Stimulated activated CD4-positive, alpha-beta T cell treated with anti-CD3 and anti-CD28 coated beads, Interleukin-2, amount 100 ng/mL, for 48 hours (primary cell): Measurements from ENCODE around the gene KCNMB2.

Experiments used
- DNase-seq, 2 donors: peaks; one replicate each; pipeline ENCODE4 v3.0.0-alpha.2; 2020

Gene KCNMB2

DNA sequence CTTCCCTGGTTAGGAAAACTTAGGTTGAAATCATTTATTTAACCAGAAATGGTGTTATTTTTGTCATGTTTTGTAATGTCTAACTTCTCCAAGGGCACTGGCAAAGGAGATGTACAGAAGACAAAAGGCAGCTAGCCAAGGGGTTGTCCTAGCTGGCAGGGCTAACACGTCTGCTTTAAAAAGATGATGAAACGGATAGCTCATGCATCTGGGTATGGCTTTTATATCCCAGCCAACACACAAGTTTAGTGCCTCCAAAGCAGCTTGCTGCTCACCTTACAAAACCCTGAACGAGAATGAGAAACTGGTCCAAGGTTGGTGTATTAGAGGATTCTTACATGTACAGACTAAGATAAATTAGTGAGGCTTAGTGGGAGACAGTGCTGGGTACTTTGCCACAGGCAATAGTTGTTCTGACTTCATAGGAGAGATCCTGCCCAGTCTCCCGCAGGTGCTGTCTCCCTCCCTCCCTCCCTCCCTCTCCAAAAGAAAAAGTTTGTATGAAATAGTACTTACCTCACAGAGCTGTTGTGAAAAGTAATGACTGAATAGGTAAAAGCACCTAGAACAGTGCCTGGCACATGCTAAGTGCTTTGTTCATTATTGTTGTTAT is 47.8 kb downstream of the KCNMB2 start:
- DNase-seq = no peak

- DNase-seq = no peak
Observed at GRCh38 chr3:178584722-178585380, 48.6 kb downstream of the KCNMB2 start.

GRCh38 chr3:178585454-178585853 is 49.2 kb downstream of the KCNMB2 start:
- DNase-seq = no peak

- DNase-seq = no peak
Observed at GRCh38 chr3:178586076-178586475, 49.8 kb downstream of the KCNMB2 start.

DNA sequence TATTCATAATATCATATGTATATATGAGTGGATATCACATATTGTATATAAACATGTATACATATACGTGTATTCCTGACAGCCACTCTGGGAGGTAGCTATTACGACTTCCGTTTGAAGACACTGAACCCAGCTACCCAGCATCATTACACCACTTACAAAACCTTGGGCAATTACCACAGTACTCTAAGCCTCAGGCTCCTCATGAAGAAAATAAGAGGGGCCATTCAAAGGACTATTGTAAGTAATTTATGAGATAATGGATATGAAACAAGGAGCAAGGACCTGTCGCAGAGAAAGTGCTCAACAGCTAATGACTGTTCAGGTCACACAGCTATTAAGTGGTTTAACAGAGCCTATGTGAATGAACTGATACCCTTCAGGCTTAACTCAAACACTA is 52.4 kb downstream of the KCNMB2 start:
- no peak for DNase-seq

DNA sequence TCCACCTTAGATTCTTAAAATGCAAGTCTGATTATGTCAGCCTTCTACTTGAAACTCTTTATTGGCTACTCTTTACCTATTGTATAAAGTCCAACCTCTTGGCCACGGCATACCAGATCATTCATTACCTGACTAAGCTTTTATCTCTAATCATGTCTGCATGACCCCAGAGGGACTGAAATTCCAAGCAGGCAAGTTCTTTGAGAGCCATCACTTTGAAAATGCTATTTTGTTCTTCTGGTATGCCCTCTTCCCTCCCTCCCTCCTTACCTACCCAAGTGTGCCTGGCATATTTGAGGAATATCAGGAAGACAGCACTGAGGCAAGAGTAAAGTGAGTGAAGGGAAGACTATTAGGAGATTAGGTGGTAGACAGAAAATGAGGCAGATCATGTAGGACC is 57.5 kb downstream of the KCNMB2 start:
- DNase-seq = no peak

- no peak for DNase-seq
Observed at GRCh38 chr3:178597371-178597770, 61.1 kb downstream of the KCNMB2 start.

DNA sequence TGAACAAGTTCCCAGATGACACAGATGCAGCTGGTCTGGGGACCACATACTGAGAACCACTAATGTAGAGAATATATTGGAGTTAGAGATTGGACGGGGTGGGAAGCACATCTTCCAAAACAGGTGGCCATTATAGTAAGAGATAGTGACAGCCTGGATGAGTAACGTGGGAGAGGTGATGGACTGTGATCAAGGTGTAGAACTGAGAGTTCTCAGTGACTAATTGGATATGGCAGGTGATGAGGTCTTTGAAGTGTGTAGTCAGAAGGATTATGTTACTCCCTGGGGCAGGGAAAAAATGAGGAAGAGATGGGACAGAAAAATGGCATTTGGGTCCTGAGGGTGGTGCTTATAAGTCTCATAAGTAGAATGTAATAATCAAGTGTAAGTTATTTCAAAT is 66.6 kb downstream of the KCNMB2 start:
- no peak for DNase-seq

GRCh38 chr3:178603735-178604134 is 67.5 kb downstream of the KCNMB2 start:
- DNase-seq = no peak

DNA sequence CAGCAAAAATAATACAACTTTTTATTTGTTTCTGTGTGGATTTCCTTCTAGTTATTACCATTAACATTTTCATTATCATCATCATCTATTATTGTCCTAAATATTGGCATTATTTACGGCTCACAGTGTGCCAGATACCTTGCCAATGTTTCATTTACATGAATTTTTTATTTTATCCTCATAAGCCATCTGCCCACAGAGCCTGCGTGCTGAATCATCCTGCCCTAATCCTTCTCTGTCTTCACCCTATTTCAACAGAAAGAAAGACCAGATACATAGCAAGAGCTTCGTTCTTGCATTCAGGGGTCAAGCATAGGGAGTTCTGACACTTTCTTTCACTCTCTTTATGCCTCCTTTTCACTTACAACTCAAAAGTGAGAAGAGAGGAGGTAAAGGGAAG is 82.0 kb downstream of the KCNMB2 start:
- no peak for DNase-seq

- no peak for DNase-seq
Observed at GRCh38 chr3:178618896-178619295, 82.7 kb downstream of the KCNMB2 start.

DNA sequence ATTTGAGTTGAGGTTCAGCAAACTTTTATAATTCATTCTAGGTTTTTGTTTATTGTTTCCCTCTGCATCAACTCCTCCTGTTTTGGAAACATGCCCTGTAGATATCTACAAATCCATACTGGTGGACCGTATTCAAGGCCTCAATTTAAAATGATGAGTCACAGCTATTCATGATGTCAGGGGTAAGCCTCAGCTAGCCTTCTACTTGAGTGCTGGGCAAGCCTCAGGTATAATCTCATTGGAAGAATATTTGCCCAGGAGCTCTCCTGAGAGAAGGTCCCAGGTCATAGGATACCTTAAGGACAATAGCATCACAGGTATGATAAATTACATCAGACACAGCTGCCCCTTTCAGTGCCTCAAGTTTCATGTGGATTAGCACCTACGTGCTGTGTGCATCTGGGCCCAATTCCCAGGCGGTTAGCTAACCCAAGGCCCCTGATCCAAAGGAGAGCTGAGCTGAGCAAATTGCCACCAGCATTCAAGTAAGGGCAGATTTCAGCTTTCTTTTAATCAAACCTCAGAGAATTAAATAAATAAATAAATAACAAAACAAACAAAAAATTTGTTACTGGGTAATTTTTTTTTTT is 87.5 kb downstream of the KCNMB2 start:
- no peak for DNase-seq

GRCh38 chr3:178624276-178624675 is 88.0 kb downstream of the KCNMB2 start:
- DNase-seq = no peak

- no peak for DNase-seq
Observed at GRCh38 chr3:178625053-178625600, 88.9 kb downstream of the KCNMB2 start.

- DNase-seq = no peak
Observed at GRCh38 chr3:178628037-178628436, 91.8 kb downstream of the KCNMB2 start.

DNA sequence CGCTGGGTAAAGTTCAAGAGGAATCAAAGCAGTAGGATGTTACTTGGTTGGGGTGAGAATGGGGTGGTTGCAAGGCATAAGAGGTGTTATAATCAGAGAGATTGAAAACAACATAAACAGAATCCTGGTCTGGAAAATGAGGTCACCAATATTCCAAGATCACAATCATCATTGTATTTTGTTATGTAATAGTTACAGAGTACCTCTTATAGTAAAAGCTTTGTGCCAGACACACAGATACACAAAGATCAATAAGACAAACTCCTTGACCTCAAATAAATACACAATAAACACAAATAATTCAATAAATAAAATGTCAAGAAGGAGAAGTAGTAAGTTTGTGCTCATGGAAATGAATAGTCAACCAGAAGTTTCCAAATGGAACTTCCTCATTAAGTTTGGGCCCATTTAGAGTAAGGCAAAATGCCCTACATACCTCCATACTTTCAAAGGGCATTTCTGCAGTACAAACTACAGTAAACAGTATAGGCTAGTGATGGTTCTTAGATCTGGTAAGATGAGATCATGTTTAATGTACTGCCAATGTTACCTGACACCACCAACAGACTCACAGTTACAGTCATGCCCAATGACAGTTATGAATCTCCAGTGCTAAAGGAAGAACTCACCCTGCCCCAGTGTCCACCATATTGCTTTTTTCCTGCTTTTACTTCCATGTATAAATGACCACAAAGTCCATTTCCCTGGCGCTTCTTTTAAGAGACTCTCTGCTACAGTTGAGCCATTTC is 93.4 kb downstream of the KCNMB2 start:
- DNase-seq = no peak

GRCh38 chr3:178631950-178632349 is 95.7 kb downstream of the KCNMB2 start:
- DNase-seq = no peak

GRCh38 chr3:178634975-178635374 is 98.7 kb downstream of the KCNMB2 start:
- DNase-seq = no peak

GRCh38 chr3:178637802-178638201 is 101.6 kb downstream of the KCNMB2 start:
- no peak for DNase-seq

- DNase-seq = no peak
Observed at GRCh38 chr3:178645503-178645902, 109.3 kb downstream of the KCNMB2 start.

- DNase-seq = no peak
Observed at GRCh38 chr3:178646186-178646862, 110.1 kb downstream of the KCNMB2 start.

GRCh38 chr3:178655488-178655887 is 119.3 kb downstream of the KCNMB2 start:
- no peak for DNase-seq
